Measurements from ENCODE around the gene IL20RB.
"Not testable (repeated sequence)": the region's sequence is repeated elsewhere in the genome, so short reads cannot be mapped to it uniquely, and the experiment has no call there.

The IL20RB gene

GRCh38 chr3:136987398-136987980 lies 29.7 kb downstream of the IL20RB start:
- DNase-seq (ENCODE audit: low spot score), result not testable (repeated sequence)

GRCh38 chr3:136988651-136989050 lies 30.9 kb downstream of the IL20RB start:
- no peak for DNase-seq (ENCODE audit: low spot score)

GRCh38 chr3:136989781-136990524 lies 32.2 kb downstream of the IL20RB start:
- no peak for DNase-seq (ENCODE audit: low spot score)

- no peak for DNase-seq (ENCODE audit: low spot score)
These were observed 33.0 kb downstream of the IL20RB start for GRCh38 chr3:136990826-136991225.

- no peak for DNase-seq (ENCODE audit: low spot score)
These were observed 34.3 kb downstream of the IL20RB start for GRCh38 chr3:136992115-136992514.

GRCh38 chr3:136994772-136995516 lies 37.2 kb downstream of the IL20RB start:
- no peak for DNase-seq (ENCODE audit: low spot score)

- DNase-seq (ENCODE audit: low spot score), result no peak
These were observed 37.9 kb downstream of the IL20RB start for GRCh38 chr3:136995652-136996051.

GRCh38 chr3:137000039-137000438 lies 42.3 kb downstream of the IL20RB start:
- DNase-seq (ENCODE audit: low spot score), result no peak

- DNase-seq (ENCODE audit: low spot score), result not testable (repeated sequence)
These were observed 49.6 kb downstream of the IL20RB start for GRCh38 chr3:137007376-137007775.

GRCh38 chr3:137008131-137008530 lies 50.3 kb downstream of the IL20RB start:
- DNase-seq (ENCODE audit: low spot score), result no peak

GRCh38 chr3:137008976-137009375 lies 51.2 kb downstream of the IL20RB start:
- no peak for DNase-seq (ENCODE audit: low spot score)

GRCh38 chr3:137010137-137010536 lies 52.4 kb downstream of the IL20RB start:
- no peak for DNase-seq (ENCODE audit: low spot score)

- no peak for DNase-seq (ENCODE audit: low spot score)
These were observed 53.4 kb downstream of the IL20RB start for GRCh38 chr3:137011153-137011552.

GRCh38 chr3:137012097-137012501 lies 54.3 kb downstream of the IL20RB start:
- DNase-seq (ENCODE audit: low spot score), result no peak

- DNase-seq (ENCODE audit: low spot score), result peak; percentile 87
These were observed 56.3 kb downstream of the IL20RB start for GRCh38 chr3:137013951-137014688.

- DNase-seq (ENCODE audit: low spot score), result not testable (repeated sequence)
These were observed 59.5 kb downstream of the IL20RB start for GRCh38 chr3:137017316-137017715.

- no peak for DNase-seq (ENCODE audit: low spot score)
These were observed 62.5 kb downstream of the IL20RB start for GRCh38 chr3:137020315-137020714.

- no peak for DNase-seq (ENCODE audit: low spot score)
These were observed 63.1 kb downstream of the IL20RB start for GRCh38 chr3:137020888-137021287.

- DNase-seq (ENCODE audit: low spot score), result no peak
These were observed 66.6 kb downstream of the IL20RB start for GRCh38 chr3:137024348-137024747.

- no peak for DNase-seq (ENCODE audit: low spot score)
These were observed 68.9 kb downstream of the IL20RB start for GRCh38 chr3:137026701-137027100.

GRCh38 chr3:137032465-137033120 lies 74.8 kb downstream of the IL20RB start:
- DNase-seq (ENCODE audit: low spot score), result peak; percentile 89

- DNase-seq (ENCODE audit: low spot score), result peak; percentile 60
These were observed 77.8 kb downstream of the IL20RB start for GRCh38 chr3:137035631-137036030.
